ENCODE results near the gene THEM5. TPM values are rescaled to one million over a fixed set of nuclear protein-coding genes. Genes with fewer than 3 reads are reported as not detected.

The THEM5 gene
- polyA plus RNA-seq, 1 donor (not counting 4 experiments of a cell fraction or from before 2014, with no cell fraction given): 0.18 TPM

- H3K4me3 ChIP-seq (ENCODE audit: control insufficient read depth in 2 of 3, extremely low read depth in 1 of 3, insufficient read depth in 2 of 3, low read depth in 1 of 3, low read length in 3 of 3): no peak overlapping the region
- H2AFZ ChIP-seq (ENCODE audit: control insufficient read depth, low read length): no peak overlapping the region
- no peak overlapping the region for H3K9ac ChIP-seq (ENCODE audit: control insufficient read depth, extremely low read depth, insufficient read depth, low read length)
- peaks cover 41% of the 10 kb centered on the region for H3K27me3 ChIP-seq (ENCODE audit: control insufficient read depth, extremely low read depth, insufficient read depth, low read length)
- H3K27ac ChIP-seq (ENCODE audit: control insufficient read depth, insufficient read depth, low read length): no peak overlapping the region
- no peaks in the 10 kb centered on the region for H3K79me2 ChIP-seq (ENCODE audit: control insufficient read depth, insufficient read depth, low read length)
- TF ChIP-seq CTCF (optimal IDR thresholded peaks at IDR 0.05 in 1 of 3, IDR thresholded peaks at IDR 0.05 in 1 of 3, conservative IDR thresholded peaks at IDR 0.05 in 1 of 3; ENCODE audit: extremely low read depth in 1 of 3, insufficient read depth in 2 of 3, low read length in 3 of 3) (no peak), EZH2 (IDR thresholded peaks at IDR 0.05; ENCODE audit: low read length) (no peak)
- H3K4me1 ChIP-seq (ENCODE audit: control insufficient read depth, extremely low read depth, insufficient read depth, low read length): peaks cover 8% of the 10 kb centered on the region
- H3K4me2 ChIP-seq (ENCODE audit: control insufficient read depth, extremely low read depth, insufficient read depth, low read depth, low read length): no peak overlapping the region
- H3K36me3 ChIP-seq (ENCODE audit: control insufficient read depth in 2 of 2, extremely low read depth in 1 of 2, insufficient read depth in 2 of 2, low read length in 2 of 2): no peaks in the 10 kb centered on the region
- FAIRE-seq: no peak
- no peak for DNase-seq (ENCODE audit: low read depth, low spot score)
- no peaks in the 10 kb centered on the region for H4K20me1 ChIP-seq (ENCODE audit: control insufficient read depth, extremely low read depth, insufficient read depth, low read length)
- dilution Hi-C loops (cut with MboI; ENCODE audit: extremely low pct_ligation_motif_present, low sequenced_read_pairs): no loop called here
- H3K9me1 ChIP-seq (ENCODE audit: control insufficient read depth, extremely low read depth, insufficient read depth, low read length): no peaks in the 10 kb centered on the region
- H3K9me3 ChIP-seq (ENCODE audit: control insufficient read depth, low read depth, low read length): no peaks in the 10 kb centered on the region
Measured at GRCh38 chr1:151801310-151801820, 52.1 kb downstream of the THEM5 start.

- no peak overlapping the region for H3K9ac ChIP-seq (ENCODE audit: control insufficient read depth, extremely low read depth, insufficient read depth, low read length)
- DNase-seq (ENCODE audit: low read depth, low spot score) (no peak), FAIRE-seq (no peak)
- no peaks in the 10 kb centered on the region for H4K20me1 ChIP-seq (ENCODE audit: control insufficient read depth, extremely low read depth, insufficient read depth, low read length)
- H3K27ac ChIP-seq (ENCODE audit: control insufficient read depth, insufficient read depth, low read length): no peak overlapping the region
- H3K4me2 ChIP-seq (ENCODE audit: control insufficient read depth, extremely low read depth, insufficient read depth, low read depth, low read length): no peak overlapping the region
- H2AFZ ChIP-seq (ENCODE audit: control insufficient read depth, low read length): no peak overlapping the region
- H3K9me3 ChIP-seq (ENCODE audit: control insufficient read depth, low read depth, low read length): no peaks in the 10 kb centered on the region
- H3K9me1 ChIP-seq (ENCODE audit: control insufficient read depth, extremely low read depth, insufficient read depth, low read length): no peaks in the 10 kb centered on the region
- TF ChIP-seq CTCF (optimal IDR thresholded peaks at IDR 0.05 in 1 of 3, IDR thresholded peaks at IDR 0.05 in 1 of 3, conservative IDR thresholded peaks at IDR 0.05 in 1 of 3; ENCODE audit: extremely low read depth in 1 of 3, insufficient read depth in 2 of 3, low read length in 3 of 3) (no peak), EZH2 (IDR thresholded peaks at IDR 0.05; ENCODE audit: low read length) (no peak)
- H3K27me3 ChIP-seq (ENCODE audit: control insufficient read depth, extremely low read depth, insufficient read depth, low read length): peaks cover 36% of the 10 kb centered on the region
- H3K36me3 ChIP-seq (ENCODE audit: control insufficient read depth in 2 of 2, extremely low read depth in 1 of 2, insufficient read depth in 2 of 2, low read length in 2 of 2): no peaks in the 10 kb centered on the region
- no peak overlapping the region for H3K4me3 ChIP-seq (ENCODE audit: control insufficient read depth in 2 of 3, extremely low read depth in 1 of 3, insufficient read depth in 2 of 3, low read depth in 1 of 3, low read length in 3 of 3)
- H3K4me1 ChIP-seq (ENCODE audit: control insufficient read depth, extremely low read depth, insufficient read depth, low read length): peaks cover 8% of the 10 kb centered on the region
- dilution Hi-C loops (cut with MboI; ENCODE audit: extremely low pct_ligation_motif_present, low sequenced_read_pairs): no loop called here
- no peaks in the 10 kb centered on the region for H3K79me2 ChIP-seq (ENCODE audit: control insufficient read depth, insufficient read depth, low read length)
Measured at GRCh38 chr1:151800830-151801229, 52.7 kb downstream of the THEM5 start.
